Fibroblast of skin of right biceps (primary cell): ENCODE data around the gene LTN1.
A peak's percentile ranks its signal among the peaks of the same experiment; 100 is the strongest.

Experiments
- DNase-seq: peaks from one replicate; pipeline ENCODE4 v3.0.0-alpha.2; 2013

LTN1 gene

GRCh38 chr21:28923439-28923975 is 69.2 kb downstream of the LTN1 start:
- DNase-seq: no peak

GRCh38 chr21:28922368-28922767 is 70.3 kb downstream of the LTN1 start:
- DNase-seq: no peak

- DNase-seq: no peak
Observed at GRCh38 chr21:28916150-28916893, 76.4 kb downstream of the LTN1 start.

GRCh38 chr21:28913071-28913470 is 79.6 kb downstream of the LTN1 start:
- no peak for DNase-seq

- DNase-seq: no peak
Observed at GRCh38 chr21:28910280-28910887, 82.3 kb downstream of the LTN1 start.

- no peak for DNase-seq
Observed at GRCh38 chr21:28908351-28908750, 84.3 kb downstream of the LTN1 start.

- no peak for DNase-seq
Observed at GRCh38 chr21:28906841-28907240, 85.8 kb downstream of the LTN1 start.

- no peak for DNase-seq
Observed at GRCh38 chr21:28906236-28906635, 86.4 kb downstream of the LTN1 start.

- no peak for DNase-seq
Observed at GRCh38 chr21:28904961-28905435, 87.7 kb downstream of the LTN1 start.

GRCh38 chr21:28903448-28903847 is 89.2 kb downstream of the LTN1 start:
- no peak for DNase-seq

- DNase-seq: no peak
Observed at GRCh38 chr21:28900481-28900880, 92.2 kb downstream of the LTN1 start.

GRCh38 chr21:28899744-28900143 is 92.9 kb downstream of the LTN1 start:
- peak; percentile 74 for DNase-seq

GRCh38 chr21:28899220-28899619 is 93.5 kb downstream of the LTN1 start:
- DNase-seq: no peak

GRCh38 chr21:28893687-28894086 is 99.0 kb downstream of the LTN1 start:
- DNase-seq: no peak

GRCh38 chr21:28892199-28893111 is 100.2 kb downstream of the LTN1 start:
- DNase-seq: no peak

GRCh38 chr21:28885853-28886177 is 106.9 kb downstream of the LTN1 start:
- DNase-seq: peak; percentile 60

- DNase-seq: peak; percentile 95
Observed at GRCh38 chr21:28884976-28885852, 107.5 kb downstream of the LTN1 start.

GRCh38 chr21:28884481-28884880 is 108.2 kb downstream of the LTN1 start:
- DNase-seq: no peak

- DNase-seq: no peak
Observed at GRCh38 chr21:28883931-28884330, 108.7 kb downstream of the LTN1 start.

GRCh38 chr21:28882345-28882744 is 110.3 kb downstream of the LTN1 start:
- no peak for DNase-seq
